A549 (cell line): Measurements from ENCODE around the gene RNF214. TPM values are rescaled to one million over a fixed set of nuclear protein-coding genes. Genes with fewer than 3 reads are reported as not detected.
A peak's percentile ranks its signal among the peaks of the same experiment; 100 is the strongest.
"Not testable (repeated sequence)": the region's sequence is repeated elsewhere in the genome, so short reads cannot be mapped to it uniquely, and the experiment has no call there.

Experiments
- ATAC-seq, 2 experiments: fragments of 200-7000 bp in 1 of 2; fragments of >200 bp in 1 of 2; cut with Nextera tagmentation in 1 of 2; cut with Tn5 transposase in 1 of 2; 3 replicates each; pipeline versions ENCODE4 v1.8.0 to v1.9.1; 2018 to 2020; ENCODE audit warnings: mild to moderate bottlenecking in 1 of 2, moderate library complexity in 1 of 2
- CTCF ChIA-PET: fragments of 300-600 bp; sonication (Branson Sonifier 250); formaldehyde crosslinking; extraction: SDS; loops from one replicate; lab custom pipeline; 2021; ENCODE audit warnings: antibody characterized with exemption, inconsistent platforms; lab: Yijun Ruan, JAX
- POLR2A ChIA-PET: fragments of 350-600 bp; formaldehyde crosslinking; extraction: SDS; loops from one replicate; lab custom pipeline; 2021; ENCODE audit warnings: antibody characterized with exemption, inconsistent platforms; lab: Yijun Ruan, JAX
- DNase-seq, 2 experiments: peaks; one replicate each; pipeline versions ENCODE4 v3.0.0 to v3.0.0-alpha.2; 2011 to 2016; ENCODE audit warnings: low read depth in 1 of 2, low spot score in 1 of 2
- FAIRE-seq: peaks from 2 replicates; lab custom pipeline; 2011; peaks lifted over from hg19 to GRCh38; lab: Jason Lieb, UNC
- H3K27ac ChIP-seq, 2 experiments: fragments of >200 bp; sonication (Bioruptor Twin); formaldehyde crosslinking; 3 replicates each; pipeline ENCODE4 v1.5.1; 2016 to 2017
- H3K4me1 ChIP-seq: fragments of >200 bp; sonication (Bioruptor Twin); formaldehyde crosslinking; 3 replicates; pipeline ENCODE4 v1.6.1; 2016
- H3K4me2 ChIP-seq: fragments of >200 bp; sonication (Bioruptor Twin); formaldehyde crosslinking; 3 replicates; pipeline ENCODE4 v1.6.1; 2016
- H3K4me3 ChIP-seq: fragments of >200 bp; sonication (Bioruptor Twin); formaldehyde crosslinking; 3 replicates; pipeline ENCODE4 v1.5.1; 2016
- H3K9me3 ChIP-seq: fragments of >200 bp; sonication (Bioruptor Twin); formaldehyde crosslinking; 3 replicates; pipeline ENCODE4 v1.6.1; 2016
- EHF ChIP-seq: fragments of 250-450 bp; sonication (Bioruptor Pico); IDR thresholded peaks from 2 replicates; pipeline ENCODE4 v1.5.0; 2020; ENCODE audit warnings: mild to moderate bottlenecking
- FOXS1 ChIP-seq: fragments of 250-450 bp; sonication (Bioruptor Pico); IDR thresholded peaks from 2 replicates; pipeline ENCODE4 v1.5.0; 2020; ENCODE audit warnings: mild to moderate bottlenecking, moderate library complexity
- GATA3 ChIP-seq: IDR thresholded peaks from 2 replicates; pipeline ENCODE4 v1.6.1; 2012; ENCODE audit warnings: borderline replicate concordance
- HDAC2 ChIP-seq: fragments of 200-600 bp; sonication (generic); IDR thresholded peaks from 2 replicates; pipeline ENCODE4 v1.6.1; 2016
- JUN ChIP-seq, 2 experiments: fragments of >200 bp; sonication (Bioruptor Twin); formaldehyde crosslinking; IDR thresholded peaks; 2 replicates in 1 of 2; 3 replicates in 1 of 2; pipeline ENCODE4 v1.6.1; 2016 to 2017
- JUNB ChIP-seq: fragments of >200 bp; sonication (Bioruptor Twin); formaldehyde crosslinking; IDR thresholded peaks from 2 replicates; pipeline ENCODE4 v1.6.1; 2016
- KDM1A ChIP-seq: fragments of 200-600 bp; sonication (generic); IDR thresholded peaks from 2 replicates; pipeline ENCODE4 v1.6.1; 2016; ENCODE audit warnings: low read depth, mild to moderate bottlenecking
- KDM5A ChIP-seq: fragments of 200-600 bp; sonication (generic); IDR thresholded peaks from 2 replicates; pipeline ENCODE4 v1.6.1; 2016; ENCODE audit warnings: antibody characterized with exemption, mild to moderate bottlenecking
- MAFK ChIP-seq: fragments of 450-650 bp; IDR thresholded peaks from 2 replicates; pipeline ENCODE4 v1.6.1; 2014; ENCODE audit not compliant: partially characterized antibody
- MAZ ChIP-seq: fragments of 150-350 bp; IDR thresholded peaks from 2 replicates; pipeline ENCODE4 v1.6.1; 2014; ENCODE audit warnings: antibody characterized with exemption, low read depth, low read length, borderline replicate concordance
- NR3C1 ChIP-seq: fragments of >200 bp; sonication (Bioruptor Twin); formaldehyde crosslinking; IDR thresholded peaks from 3 replicates; pipeline ENCODE4 v1.6.1; 2017
- PHF8 ChIP-seq: fragments of 200-600 bp; sonication (generic); IDR thresholded peaks from 2 replicates; pipeline ENCODE4 v1.6.1; 2016; ENCODE audit warnings: low read depth, mild to moderate bottlenecking, antibody characterized with exemption, moderate library complexity, borderline replicate concordance
- RFX5 ChIP-seq: fragments of 450-650 bp; IDR thresholded peaks from 2 replicates; pipeline ENCODE4 v1.7.1; 2014; ENCODE audit warnings: antibody characterized with exemption, mild to moderate bottlenecking, moderate library complexity
- SMC3 ChIP-seq: fragments of >200 bp; sonication (Bioruptor Twin); formaldehyde crosslinking; IDR thresholded peaks from 3 replicates; pipeline ENCODE4 v1.6.1; 2018; ENCODE audit warnings: inconsistent platforms
- USF2 ChIP-seq: fragments of 450-650 bp; IDR thresholded peaks from 2 replicates; pipeline ENCODE4 v1.6.1; 2014; ENCODE audit warnings: antibody characterized with exemption
- ZC3H11A ChIP-seq: fragments of 450-650 bp; IDR thresholded peaks from 2 replicates; pipeline ENCODE4 v1.6.1; 2014; ENCODE audit warnings: antibody characterized with exemption, mild to moderate bottlenecking
- WGBS: methylation state at CpG from one replicate; pipeline ENCODE4 v1.1.6; 2017; ENCODE audit errors: missing lambda C conversion rate; 5-methylcytosine and 5-hydroxymethylcytosine counted together
- polyA plus RNA-seq, 4 experiments: library from polyadenylated mRNA; depleted of rRNA in 3 of 4; stranded (reverse); fragments of >200 nt; fragmentation: RNase III in 1 of 4; extraction: RNeasy Plus Mini Kit Qiagen cat#74134 plus additional on column Dnase treatment in 1 of 4; gene quantifications; 2 replicates in 3 of 4; 3 replicates in 1 of 4; pipeline ENCODE4 v1.2.3, GENCODE V29; 2011 to 2017
- TF ChIP-seq, protein P1 (sequence below): fragments of 200-600 bp; sonication (generic); IDR thresholded peaks from 2 replicates; pipeline ENCODE4 v1.6.1; 2016; ENCODE audit warnings: antibody characterized with exemption, mild to moderate bottlenecking, moderate library complexity

RNF214 gene
- polyA plus RNA-seq, 2 of the 4 experiments (the other 2 are of a cell fraction): 11.0 to 15.9 TPM

GRCh38 chr11:117204283-117205080, 28.0 kb upstream of the RNF214 start:
- ChIA-PET CTCF (interaction anchor here (1.2 to 4.5 kb wide), 3 partner anchors 15 to 23 kb away, joined by 3 to 23 read pairs (median 9); no protein-coding TSS in a partner anchor), POLR2A (no interaction called here)
- Histone ChIP-seq H3K4me2 (no peak overlapping the region), H3K9me3 (no peaks in the 10 kb centered on the region), H3K4me1 (peaks cover 7% of the 10 kb centered on the region), H3K27ac (no peak overlapping the region), H3K4me3 (no peak overlapping the region)
- WGBS: 87% methylated on average over 8 of the region's 17 CpGs
- FAIRE-seq (no peak), ATAC-seq (no peak), DNase-seq (no peak)
- TF ChIP-seq MAZ (no peak), ZC3H11A (no peak), USF2 (no peak), SMC3 (no peak), HDAC2 (no peak), FOXS1 (CRISPR knock-in tag) (no peak), NR3C1 (no peak), KDM1A (no peak), GATA3 (no peak), EHF (no peak), KDM5A (no peak), JUNB (no peak), RFX5 (no peak)

- ChIA-PET POLR2A (no interaction called here), CTCF (interaction anchor here (1.1 to 4.5 kb wide), 2 partner anchors 20 to 24 kb away, joined by 3 to 23 read pairs; no protein-coding TSS in a partner anchor)
Observed at GRCh38 chr11:117205211-117205818, 27.2 kb upstream of the RNF214 start.

DNA sequence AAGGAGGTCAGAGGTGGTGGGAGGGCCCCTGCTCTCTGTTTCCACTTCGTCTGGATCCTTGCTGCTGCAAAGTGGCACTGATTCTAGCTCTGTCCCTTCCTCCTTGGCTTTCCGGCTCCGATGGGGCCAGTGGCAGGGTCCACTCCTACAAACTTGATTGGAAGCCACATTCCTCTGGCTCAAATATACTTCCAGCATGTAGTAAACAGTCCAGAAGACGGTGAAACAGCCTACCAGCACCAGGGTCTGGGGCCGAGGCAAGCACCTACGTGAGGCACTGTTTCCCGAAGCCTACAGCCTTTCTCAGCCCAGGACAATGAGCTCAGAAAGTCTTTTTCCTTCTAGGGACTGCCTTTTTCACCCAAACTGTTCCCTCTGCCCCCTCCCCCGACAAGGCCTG, 26.4 kb upstream of the RNF214 start:
- DNase-seq, H3K4me2 ChIP-seq, ATAC-seq, H3K4me1 ChIP-seq, POLR2A ChIA-PET, H3K27ac ChIP-seq, H3K9me3 ChIP-seq, FAIRE-seq, H3K4me3 ChIP-seq: not testable (repeated sequence)
- WGBS: 99% methylated on average over 7 of the region's 8 CpGs
- CTCF ChIA-PET: interaction anchor here (1.1 to 4.5 kb wide), 2 partner anchors 20 to 25 kb away, joined by 3 to 23 read pairs; no protein-coding TSS in a partner anchor

More at GRCh38 chr11:117205211-117205818, 27.2 kb upstream of the RNF214 start:
- no peak overlapping the region for H3K4me3 ChIP-seq
- H3K9me3 ChIP-seq: no peaks in the 10 kb centered on the region
- H3K27ac ChIP-seq: no peak overlapping the region
- FAIRE-seq (no peak), DNase-seq (no peak), ATAC-seq (no peak)
- no peak overlapping the region for H3K4me2 ChIP-seq
- H3K4me1 ChIP-seq: peaks cover 3% of the 10 kb centered on the region; the same call in 1 of the 3 replicates
- 89% methylated on average over 10 of the region's 11 CpGs for WGBS
- TF ChIP-seq MAFK (no peak), RFX5 (no peak), PHF8 (no peak), JUN (IDR thresholded peaks at IDR 0.05) (no peak)
- TF ChIP-seq, protein P1, sequence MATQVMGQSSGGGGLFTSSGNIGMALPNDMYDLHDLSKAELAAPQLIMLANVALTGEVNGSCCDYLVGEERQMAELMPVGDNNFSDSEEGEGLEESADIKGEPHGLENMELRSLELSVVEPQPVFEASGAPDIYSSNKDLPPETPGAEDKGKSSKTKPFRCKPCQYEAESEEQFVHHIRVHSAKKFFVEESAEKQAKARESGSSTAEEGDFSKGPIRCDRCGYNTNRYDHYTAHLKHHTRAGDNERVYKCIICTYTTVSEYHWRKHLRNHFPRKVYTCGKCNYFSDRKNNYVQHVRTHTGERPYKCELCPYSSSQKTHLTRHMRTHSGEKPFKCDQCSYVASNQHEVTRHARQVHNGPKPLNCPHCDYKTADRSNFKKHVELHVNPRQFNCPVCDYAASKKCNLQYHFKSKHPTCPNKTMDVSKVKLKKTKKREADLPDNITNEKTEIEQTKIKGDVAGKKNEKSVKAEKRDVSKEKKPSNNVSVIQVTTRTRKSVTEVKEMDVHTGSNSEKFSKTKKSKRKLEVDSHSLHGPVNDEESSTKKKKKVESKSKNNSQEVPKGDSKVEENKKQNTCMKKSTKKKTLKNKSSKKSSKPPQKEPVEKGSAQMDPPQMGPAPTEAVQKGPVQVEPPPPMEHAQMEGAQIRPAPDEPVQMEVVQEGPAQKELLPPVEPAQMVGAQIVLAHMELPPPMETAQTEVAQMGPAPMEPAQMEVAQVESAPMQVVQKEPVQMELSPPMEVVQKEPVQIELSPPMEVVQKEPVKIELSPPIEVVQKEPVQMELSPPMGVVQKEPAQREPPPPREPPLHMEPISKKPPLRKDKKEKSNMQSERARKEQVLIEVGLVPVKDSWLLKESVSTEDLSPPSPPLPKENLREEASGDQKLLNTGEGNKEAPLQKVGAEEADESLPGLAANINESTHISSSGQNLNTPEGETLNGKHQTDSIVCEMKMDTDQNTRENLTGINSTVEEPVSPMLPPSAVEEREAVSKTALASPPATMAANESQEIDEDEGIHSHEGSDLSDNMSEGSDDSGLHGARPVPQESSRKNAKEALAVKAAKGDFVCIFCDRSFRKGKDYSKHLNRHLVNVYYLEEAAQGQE: no peak

DNA sequence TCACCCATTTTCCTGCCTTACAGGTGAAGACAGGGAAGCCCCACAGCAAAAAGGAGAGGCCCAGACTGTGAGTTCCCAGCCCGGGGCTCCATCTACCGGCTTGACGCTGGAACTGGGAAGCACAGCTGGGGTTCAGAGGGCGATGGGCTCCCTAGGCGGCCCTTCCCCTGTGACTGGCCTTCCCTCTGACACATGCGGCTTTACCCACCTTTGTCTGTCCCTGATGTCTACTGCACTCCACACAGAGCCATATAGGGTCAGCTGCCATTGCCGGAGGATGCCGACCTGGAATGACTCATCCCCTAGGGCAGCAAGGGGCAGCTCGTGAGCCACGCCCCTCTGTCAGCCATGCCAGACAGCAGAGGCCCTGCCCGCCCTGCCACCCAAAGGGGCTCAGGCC, 25.6 kb upstream of the RNF214 start:
- ATAC-seq: peak; percentile 55 to 57; a peak in 5 of 6 replicates
- peak overlapping the region in 1 of 2 experiments; percentile 57; a peak in 1 of 6 replicates for H3K27ac ChIP-seq
- H3K4me1 ChIP-seq, POLR2A ChIA-PET, H3K9me3 ChIP-seq, DNase-seq, H3K4me2 ChIP-seq, H3K4me3 ChIP-seq, FAIRE-seq, CTCF ChIA-PET: not testable (repeated sequence)
- whole genome bisulfite sequencing: 78% methylated on average over 5 of the region's 11 CpGs

DNA sequence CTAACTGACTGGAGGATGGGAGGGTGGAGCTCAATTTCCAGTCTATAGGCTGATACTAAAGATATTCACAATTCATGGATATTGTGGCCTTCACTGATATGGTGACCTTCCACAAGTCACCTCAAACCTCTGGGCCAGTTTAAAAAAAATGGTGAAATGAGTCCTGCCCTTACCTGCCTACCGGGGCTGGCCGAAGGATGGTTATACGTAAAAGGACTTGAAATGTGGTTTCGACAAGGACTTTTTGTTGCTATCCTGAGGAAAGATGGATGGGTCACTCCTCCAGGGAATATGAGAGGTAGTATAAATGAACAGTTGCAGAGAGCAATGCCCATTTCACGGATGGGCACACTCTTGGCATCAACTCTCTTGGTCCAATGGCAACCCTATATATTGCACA, 25.0 kb upstream of the RNF214 start:
- H3K27ac ChIP-seq, DNase-seq, H3K4me2 ChIP-seq, H3K4me1 ChIP-seq, FAIRE-seq, ATAC-seq, CTCF ChIA-PET, H3K4me3 ChIP-seq, H3K9me3 ChIP-seq, POLR2A ChIA-PET: not testable (repeated sequence)
- 97% methylated on average over 5 of the region's 5 CpGs for WGBS

DNA sequence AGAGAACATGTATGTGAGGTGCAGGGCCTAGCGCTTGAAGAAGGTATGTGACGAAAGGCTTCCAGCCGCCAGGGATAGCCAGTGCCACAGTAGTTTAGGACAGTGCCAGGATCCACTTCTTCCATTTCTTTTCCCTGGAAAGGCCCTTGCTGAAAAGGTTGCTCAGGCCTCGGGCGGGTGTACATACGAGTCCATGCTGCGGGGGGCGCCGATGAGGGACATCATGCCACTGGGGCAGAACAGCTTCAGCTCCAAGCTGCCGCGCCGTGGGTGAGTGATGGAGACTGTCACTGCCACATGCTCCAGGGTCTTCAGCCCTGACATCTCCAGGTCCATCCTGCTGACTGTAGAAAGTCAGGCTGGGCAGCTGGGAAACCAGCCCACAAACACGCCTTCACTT, 23.8 kb upstream of the RNF214 start:
- POLR2A ChIA-PET: not testable (repeated sequence)
- 86% methylated on average over 10 of the region's 13 CpGs for WGBS

More for the DNA sequence above, 23.8 kb upstream of the RNF214 start:
- CTCF ChIA-PET, H3K4me3 ChIP-seq, H3K4me1 ChIP-seq, H3K4me2 ChIP-seq, DNase-seq, ATAC-seq, FAIRE-seq, H3K27ac ChIP-seq, H3K9me3 ChIP-seq: not testable (repeated sequence)
